NCI-H146 treated with DMSO at 0.1 percent for 48 hours (cell line): Measurements from ENCODE around the gene LRRN2.
"Not testable (repeated sequence)": the region's sequence is repeated elsewhere in the genome, so short reads cannot be mapped to it uniquely, and the experiment has no call there.

ENCODE experiments used
- DNase-seq: peaks from one replicate; lab custom pipeline; 2025; ENCODE audit not compliant: unreplicated experiment; lab: John Stamatoyannopoulos, UW

LRRN2 gene

GRCh38 chr1:204576422-204576821 is 109.1 kb downstream of the LRRN2 start:
- DNase-seq = no peak

- DNase-seq = no peak
These were observed 110.0 kb downstream of the LRRN2 start for GRCh38 chr1:204575221-204576190.

- DNase-seq = no peak
These were observed 110.7 kb downstream of the LRRN2 start for GRCh38 chr1:204574865-204575163.

GRCh38 chr1:204574016-204574864 is 111.3 kb downstream of the LRRN2 start:
- DNase-seq = no peak

DNA sequence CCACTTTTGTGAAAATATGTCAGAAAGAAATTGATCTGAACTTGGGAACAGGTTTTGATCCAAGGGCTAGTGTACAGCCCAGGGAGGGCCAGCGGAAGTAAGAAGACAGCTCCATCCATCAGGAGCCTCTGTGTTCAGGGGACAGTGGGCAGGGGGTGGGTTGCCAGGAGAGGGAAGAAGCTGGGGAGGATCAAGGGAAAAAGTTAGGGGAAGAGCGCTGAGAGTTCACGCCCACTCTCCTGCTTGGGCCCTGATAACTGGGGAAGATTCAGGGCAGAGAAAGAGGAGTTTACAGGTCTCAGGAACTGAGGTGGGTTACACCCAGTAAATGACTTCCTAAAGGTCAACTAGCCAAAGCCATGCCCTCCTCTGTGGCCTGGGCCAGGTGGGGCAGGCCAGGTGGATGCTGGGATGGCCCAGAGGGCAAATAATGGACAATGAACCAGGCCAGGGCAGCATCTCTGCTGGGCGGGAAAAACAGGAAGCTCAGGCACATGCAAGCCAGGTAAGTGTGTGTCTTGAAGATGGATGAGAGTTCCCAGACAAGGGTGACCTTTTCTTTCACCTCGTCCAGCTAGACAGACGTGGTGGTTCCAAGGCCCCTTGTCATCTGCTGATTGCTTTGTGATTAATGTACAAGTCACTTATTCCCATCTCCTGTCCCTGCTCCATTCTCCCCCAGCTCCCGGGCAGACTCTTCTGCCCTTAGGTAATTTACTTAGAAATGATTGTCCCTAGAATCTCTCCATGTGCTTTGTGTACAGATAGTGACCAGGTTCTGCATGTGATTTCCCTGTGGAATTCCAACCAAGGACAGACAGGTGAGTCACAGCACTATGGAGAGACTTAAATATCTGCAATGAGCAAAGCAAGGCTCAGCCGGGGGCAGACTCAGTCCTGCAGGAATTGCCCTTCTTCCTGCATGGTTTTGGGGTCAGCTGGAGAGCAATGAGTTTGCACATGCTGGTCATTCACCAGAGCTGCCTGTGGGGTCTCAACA is 112.3 kb downstream of the LRRN2 start:
- DNase-seq = no peak

- DNase-seq = no peak
These were observed 113.9 kb downstream of the LRRN2 start for GRCh38 chr1:204571631-204572030.

DNA sequence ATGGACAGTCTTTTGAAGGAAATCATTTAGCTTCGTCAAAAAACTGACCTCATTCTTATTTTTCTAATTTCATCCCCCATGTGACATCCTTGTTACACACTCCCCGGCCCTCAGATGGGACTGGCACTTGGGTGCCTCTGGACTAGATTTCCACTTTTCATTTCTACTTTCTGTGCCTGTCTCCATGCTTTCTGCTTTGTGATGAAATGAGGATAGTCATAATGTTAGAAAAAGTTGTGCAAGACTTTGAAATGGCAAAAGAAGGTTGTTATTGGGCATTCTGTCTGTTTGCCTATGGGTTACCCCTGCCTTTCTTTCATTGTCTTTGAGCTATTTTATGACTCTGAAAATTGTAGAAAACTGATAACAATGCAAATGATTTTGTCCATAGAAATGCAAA is 114.4 kb downstream of the LRRN2 start:
- DNase-seq = no peak

GRCh38 chr1:204570021-204570420 is 115.5 kb downstream of the LRRN2 start:
- not testable (repeated sequence) for DNase-seq

DNA sequence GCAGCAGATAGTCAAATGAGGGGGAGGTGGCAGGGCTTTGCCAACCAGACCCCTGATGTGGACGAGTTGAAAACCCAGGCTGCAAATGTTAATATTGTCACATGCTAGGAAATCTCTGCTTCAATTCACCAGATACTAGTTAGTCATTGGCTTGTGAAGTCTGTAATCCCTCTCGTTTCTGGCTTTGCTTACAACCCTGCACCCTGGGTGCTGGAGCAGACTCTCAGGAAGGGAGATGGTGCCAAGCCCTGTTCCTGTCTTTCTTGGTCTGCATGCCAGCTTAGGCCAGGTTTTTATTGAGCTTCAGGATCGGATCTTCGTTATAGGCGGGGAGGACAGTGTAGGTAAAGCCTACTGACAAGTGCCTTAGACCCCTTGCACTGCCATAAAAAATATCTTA is 116.1 kb downstream of the LRRN2 start:
- DNase-seq = no peak

GRCh38 chr1:204568576-204569315 is 116.8 kb downstream of the LRRN2 start:
- DNase-seq = no peak
